ENCODE measurements around the gene SCYL1. TPM values are rescaled to one million over a fixed set of nuclear protein-coding genes. Genes with fewer than 3 reads are reported as not detected.
A peak's percentile ranks its signal among the peaks of the same experiment; 100 is the strongest.

Gene SCYL1
- total and polyA plus RNA-seq, 4 donors: 54.3 to 107 (median 86.5) TPM

- H3K9me3 ChIP-seq (ENCODE audit: control insufficient read depth in 4 of 4, insufficient read depth in 3 of 4, low read length in 3 of 4): no peaks in the 10 kb centered on the region
- 4 to 5% methylated on average over 27 to 47 of the region's 47 CpGs for WGBS, 2 donors
- peak overlapping the region; percentile 69 to 76 for H3K27ac ChIP-seq (ENCODE audit: low read depth in 1 of 2, low read length in 1 of 2)
- DNase-seq (peak in 2 of 3 donors; percentile 19 to 44), ATAC-seq (ENCODE audit: insufficient read depth, low FRiP score) (no peak)
- H3K4me1 ChIP-seq (ENCODE audit: control insufficient read depth in 5 of 5, insufficient read depth in 5 of 5, low read length in 5 of 5): peaks cover 0 to 58% (median 30%) of the 10 kb centered on the region in 5 donors
- peak overlapping the region in 1 of 2 donors; percentile 75 for H3K9ac ChIP-seq (ENCODE audit: insufficient read depth in 1 of 2, low read length in 2 of 2)
- H3K27me3 ChIP-seq (ENCODE audit: control insufficient read depth in 3 of 3, insufficient read depth in 3 of 3, low read length in 2 of 3): peaks cover 0 to 2% (median 0%) of the 10 kb centered on the region in 3 donors
- no peak overlapping the region for H3K4me3 ChIP-seq
- TF ChIP-seq CTCF (IDR thresholded peaks at IDR 0.05; ENCODE audit: control extremely low read depth, extremely low read depth): no peak
- H3K36me3 ChIP-seq (ENCODE audit: control insufficient read depth in 4 of 4, insufficient read depth in 4 of 4, low read length in 4 of 4): peaks cover 0 to 7% (median under 1%) of the 10 kb centered on the region in 4 donors
Observed at GRCh38 chr11:65557280-65558001, 32.6 kb downstream of the SCYL1 start.

DNA sequence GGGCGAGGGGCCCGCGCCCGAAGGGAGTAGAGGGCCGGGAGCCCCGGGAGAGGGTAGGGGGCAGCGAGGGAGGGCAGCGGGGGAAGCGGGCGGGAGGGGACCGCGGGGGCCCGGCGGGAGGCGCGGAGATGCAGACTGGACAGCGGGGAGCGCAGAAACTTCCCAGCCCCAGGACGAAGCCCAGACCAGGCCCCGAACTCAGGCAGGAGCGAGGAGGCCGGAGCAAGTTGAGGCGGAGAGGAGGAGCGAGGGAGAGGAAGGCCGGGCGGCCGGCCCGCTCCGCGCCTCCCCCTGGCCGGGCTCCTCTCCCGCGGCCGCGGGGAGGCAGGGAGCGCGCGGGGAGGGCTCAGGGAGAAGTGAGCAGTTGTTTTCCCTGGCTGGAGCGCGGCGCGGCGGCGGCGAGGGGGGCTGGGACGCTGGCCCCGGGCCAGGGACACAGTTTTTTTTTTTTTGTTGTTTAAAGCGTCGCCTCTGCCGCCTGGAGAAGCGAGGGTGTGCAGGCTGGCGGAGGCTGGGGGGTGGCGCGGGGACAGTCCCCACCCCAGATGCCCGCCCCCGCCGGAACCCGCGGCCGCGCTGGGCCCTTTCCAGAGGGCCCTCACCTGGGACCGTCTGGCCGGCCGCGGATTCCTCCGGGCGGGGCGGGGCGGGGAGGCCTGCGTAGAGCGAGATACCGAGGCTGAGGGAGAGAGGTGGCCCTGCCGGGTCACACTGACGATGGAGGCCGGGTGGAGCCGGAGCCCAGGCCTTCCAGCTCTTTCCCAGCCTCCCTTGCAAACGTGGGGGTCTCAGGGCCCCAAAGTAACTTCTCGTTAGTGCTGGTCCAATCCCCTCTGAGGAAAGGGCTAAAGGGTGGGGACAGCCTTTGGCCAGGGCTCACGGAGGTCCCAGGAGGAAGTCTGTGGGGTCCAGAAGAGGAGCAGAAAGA is 33.4 kb downstream of the SCYL1 start, which contains the start of gene LTBP3:
Gene LTBP3, minus strand, starts transcription at position 358 of the 928 bp plus-strand sequence. CDS start 400 bp downstream, outside the sequence.
- ATAC-seq (ENCODE audit: insufficient read depth, low FRiP score) (peak; percentile 82), DNase-seq (peak; percentile 93 to 95 (median 95))
- Histone ChIP-seq H3K27ac (ENCODE audit: low read depth in 1 of 2, low read length in 1 of 2) (peak within 1 kb of the TSS; percentile 76 to 90), H3K9me3 (ENCODE audit: control insufficient read depth in 4 of 4, insufficient read depth in 3 of 4, low read length in 3 of 4) (no peaks in the 10 kb centered on the region), H3K4me1 (ENCODE audit: control insufficient read depth in 5 of 5, insufficient read depth in 5 of 5, low read length in 5 of 5) (peaks cover 0 to 58% (median 30%) of the 10 kb centered on the region in 5 donors), H3K9ac (ENCODE audit: insufficient read depth in 1 of 2, low read length in 2 of 2) (peak within 1 kb of the TSS in 1 of 2 donors; percentile 87), H3K27me3 (ENCODE audit: control insufficient read depth in 3 of 3, insufficient read depth in 3 of 3, low read length in 2 of 3) (peaks cover 0 to 2% (median 0%) of the 10 kb centered on the region in 3 donors), H3K4me3 (peak within 1 kb of the TSS; percentile 33), H3K36me3 (ENCODE audit: control insufficient read depth in 4 of 4, insufficient read depth in 4 of 4, low read length in 4 of 4) (peaks cover 0 to 5% (median under 1%) of the 10 kb centered on the region in 4 donors)
- no peak for TF ChIP-seq CTCF (IDR thresholded peaks at IDR 0.05; ENCODE audit: control extremely low read depth, extremely low read depth)
- 1% methylated on average over 45 to 79 of the region's 79 CpGs for WGBS, 2 donors

- H3K4me3 ChIP-seq: no peak overlapping the region
- peaks cover 0 to 2% (median 0%) of the 10 kb centered on the region in 3 donors for H3K27me3 ChIP-seq (ENCODE audit: control insufficient read depth in 3 of 3, insufficient read depth in 3 of 3, low read length in 2 of 3)
- DNase-seq: peak in 2 of 3 donors; percentile 83 to 89
- peaks cover 0 to 2% (median 0%) of the 10 kb centered on the region in 4 donors for H3K36me3 ChIP-seq (ENCODE audit: control insufficient read depth in 4 of 4, insufficient read depth in 4 of 4, low read length in 4 of 4)
- H3K9ac ChIP-seq (ENCODE audit: insufficient read depth in 1 of 2, low read length in 2 of 2): peak overlapping the region in 1 of 2 donors; percentile 87
- no peaks in the 10 kb centered on the region for H3K9me3 ChIP-seq (ENCODE audit: control insufficient read depth in 4 of 4, insufficient read depth in 3 of 4, low read length in 3 of 4)
- H3K4me1 ChIP-seq (ENCODE audit: control insufficient read depth in 5 of 5, insufficient read depth in 5 of 5, low read length in 5 of 5): peaks cover 0 to 58% (median 30%) of the 10 kb centered on the region in 5 donors
- TF ChIP-seq CTCF (IDR thresholded peaks at IDR 0.05; ENCODE audit: control extremely low read depth, extremely low read depth): no peak
- 40% methylated on average over 19 of the region's 19 CpGs for WGBS, 2 donors
- ATAC-seq (ENCODE audit: insufficient read depth, low FRiP score): no peak
- peak overlapping the region; percentile 66 to 90 for H3K27ac ChIP-seq (ENCODE audit: low read depth in 1 of 2, low read length in 1 of 2)
Observed at GRCh38 chr11:65558930-65559509, 34.1 kb downstream of the SCYL1 start.
